ENCODE results near the gene SEPTIN1. TPM values are rescaled to one million over a fixed set of nuclear protein-coding genes. Genes with fewer than 3 reads are reported as not detected.
A peak's percentile ranks its signal among the peaks of the same experiment; 100 is the strongest.

Gene SEPTIN1
- total and polyA plus RNA-seq, 2 experiments from 2014 or later: 0.21 to 3.9 TPM

DNA sequence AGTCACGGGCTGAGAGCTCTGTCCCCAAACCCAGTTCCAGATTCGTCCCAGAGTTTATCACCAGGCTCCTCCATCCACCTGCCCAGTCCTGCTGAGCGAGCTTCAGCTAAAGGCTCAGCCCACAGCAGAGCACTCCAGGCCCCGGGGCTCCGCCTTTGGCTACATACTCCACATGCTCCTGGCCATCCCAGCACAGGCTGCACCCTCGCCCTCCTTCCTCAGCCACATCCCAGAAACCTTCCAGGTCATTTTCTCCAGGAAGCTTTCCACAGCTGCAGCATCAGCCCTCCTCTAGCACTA lies 22.5 kb downstream of the SEPTIN1 start:
- Histone ChIP-seq H2AFZ (no peak overlapping the region), H3K4me1 (ENCODE audit: insufficient read depth) (peaks cover 3% of the 10 kb centered on the region; the same call in 1 of the 2 replicates), H3K4me2 (no peak overlapping the region), H3K9me2 (ENCODE audit: insufficient read depth) (no peaks in the 10 kb centered on the region), H3K4me3 (no peak overlapping the region), H3K79me2 (replicated peaks; ENCODE audit: insufficient read depth) (peaks cover 5% of the 10 kb centered on the region), H3K27ac (ENCODE audit: low read depth) (no peak overlapping the region), H3K36me3 (ENCODE audit: insufficient read depth) (no peaks in the 10 kb centered on the region), H3F3A (replicated peaks; ENCODE audit: low read depth) (no peaks in the 10 kb centered on the region), H3K27me3 (ENCODE audit: insufficient read depth) (no peaks in the 10 kb centered on the region), H4K20me1 (replicated peaks; ENCODE audit: insufficient read depth) (peaks cover 4% of the 10 kb centered on the region; the same call in 1 of the 2 replicates)
- Mint-ChIP-seq H3K4me3 (no peak overlapping the region), H3K9me3 (no peaks in the 10 kb centered on the region; the same call in 1 of the 3 replicates), H3K27ac (no peak overlapping the region), H3K4me1 (peaks cover 25% of the 10 kb centered on the region), H3K36me3 (ENCODE audit: low read depth) (peaks cover 29% of the 10 kb centered on the region), H3K27me3 (ENCODE audit: insufficient read depth, low read depth, poor library complexity) (peaks cover 18% of the 10 kb centered on the region)
- no peak for DNase-seq (ENCODE audit: low spot score)
- TF ChIP-seq, protein P1, sequence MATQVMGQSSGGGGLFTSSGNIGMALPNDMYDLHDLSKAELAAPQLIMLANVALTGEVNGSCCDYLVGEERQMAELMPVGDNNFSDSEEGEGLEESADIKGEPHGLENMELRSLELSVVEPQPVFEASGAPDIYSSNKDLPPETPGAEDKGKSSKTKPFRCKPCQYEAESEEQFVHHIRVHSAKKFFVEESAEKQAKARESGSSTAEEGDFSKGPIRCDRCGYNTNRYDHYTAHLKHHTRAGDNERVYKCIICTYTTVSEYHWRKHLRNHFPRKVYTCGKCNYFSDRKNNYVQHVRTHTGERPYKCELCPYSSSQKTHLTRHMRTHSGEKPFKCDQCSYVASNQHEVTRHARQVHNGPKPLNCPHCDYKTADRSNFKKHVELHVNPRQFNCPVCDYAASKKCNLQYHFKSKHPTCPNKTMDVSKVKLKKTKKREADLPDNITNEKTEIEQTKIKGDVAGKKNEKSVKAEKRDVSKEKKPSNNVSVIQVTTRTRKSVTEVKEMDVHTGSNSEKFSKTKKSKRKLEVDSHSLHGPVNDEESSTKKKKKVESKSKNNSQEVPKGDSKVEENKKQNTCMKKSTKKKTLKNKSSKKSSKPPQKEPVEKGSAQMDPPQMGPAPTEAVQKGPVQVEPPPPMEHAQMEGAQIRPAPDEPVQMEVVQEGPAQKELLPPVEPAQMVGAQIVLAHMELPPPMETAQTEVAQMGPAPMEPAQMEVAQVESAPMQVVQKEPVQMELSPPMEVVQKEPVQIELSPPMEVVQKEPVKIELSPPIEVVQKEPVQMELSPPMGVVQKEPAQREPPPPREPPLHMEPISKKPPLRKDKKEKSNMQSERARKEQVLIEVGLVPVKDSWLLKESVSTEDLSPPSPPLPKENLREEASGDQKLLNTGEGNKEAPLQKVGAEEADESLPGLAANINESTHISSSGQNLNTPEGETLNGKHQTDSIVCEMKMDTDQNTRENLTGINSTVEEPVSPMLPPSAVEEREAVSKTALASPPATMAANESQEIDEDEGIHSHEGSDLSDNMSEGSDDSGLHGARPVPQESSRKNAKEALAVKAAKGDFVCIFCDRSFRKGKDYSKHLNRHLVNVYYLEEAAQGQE (IDR thresholded peaks at IDR 0.05; ENCODE audit: unreplicated experiment): no peak
- TF ChIP-seq, protein P2, sequence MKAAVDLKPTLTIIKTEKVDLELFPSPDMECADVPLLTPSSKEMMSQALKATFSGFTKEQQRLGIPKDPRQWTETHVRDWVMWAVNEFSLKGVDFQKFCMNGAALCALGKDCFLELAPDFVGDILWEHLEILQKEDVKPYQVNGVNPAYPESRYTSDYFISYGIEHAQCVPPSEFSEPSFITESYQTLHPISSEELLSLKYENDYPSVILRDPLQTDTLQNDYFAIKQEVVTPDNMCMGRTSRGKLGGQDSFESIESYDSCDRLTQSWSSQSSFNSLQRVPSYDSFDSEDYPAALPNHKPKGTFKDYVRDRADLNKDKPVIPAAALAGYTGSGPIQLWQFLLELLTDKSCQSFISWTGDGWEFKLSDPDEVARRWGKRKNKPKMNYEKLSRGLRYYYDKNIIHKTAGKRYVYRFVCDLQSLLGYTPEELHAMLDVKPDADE (IDR thresholded peaks at IDR 0.05): no peak
- no peak for ATAC-seq

DNA sequence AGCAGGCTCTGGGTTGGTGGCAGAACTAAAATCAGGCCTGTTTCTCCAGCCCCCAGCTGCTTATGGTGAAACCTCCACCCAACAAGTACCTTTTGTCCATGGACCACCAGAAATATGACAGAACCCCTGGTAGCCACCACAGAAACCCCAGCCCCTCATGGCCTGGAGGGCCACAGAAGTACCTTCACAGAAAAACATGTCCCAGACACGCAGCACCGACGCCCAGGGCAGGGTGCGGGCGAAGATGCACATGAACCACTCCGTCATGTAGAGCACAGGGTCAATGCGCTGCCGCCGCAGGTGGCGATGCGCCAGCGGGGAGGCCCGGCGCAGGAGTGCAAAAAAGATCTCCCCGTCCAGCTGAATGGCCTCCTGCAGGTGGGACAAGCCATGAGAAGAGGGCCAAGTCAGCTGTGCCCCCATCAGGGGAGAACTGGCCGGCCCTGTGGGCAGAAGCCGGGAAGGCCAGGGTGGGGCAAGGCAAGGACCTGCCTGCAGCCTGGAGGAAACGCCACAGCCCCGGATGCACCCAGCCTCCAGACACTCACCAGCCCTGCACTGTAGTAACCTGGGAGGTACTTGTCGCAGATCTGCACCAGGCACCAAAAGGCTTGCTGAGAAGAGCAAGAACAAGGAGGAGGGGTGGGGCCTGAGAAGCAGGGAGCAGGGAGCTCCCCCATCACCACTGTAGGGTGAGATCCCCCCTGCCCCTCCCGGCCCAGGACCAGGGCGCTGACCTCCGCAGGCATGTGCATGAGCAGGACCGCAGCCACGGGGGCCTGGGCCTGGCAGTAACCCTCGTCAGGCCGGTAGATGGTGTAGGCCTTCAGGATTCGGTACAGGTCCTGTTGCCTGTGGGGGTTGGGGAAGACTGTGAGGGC lies 23.1 kb downstream of the SEPTIN1 start:
- no peak overlapping the region for H3K27ac Mint-ChIP-seq
- H3K36me3 Mint-ChIP-seq (ENCODE audit: low read depth): peaks cover 34% of the 10 kb centered on the region
- no peaks in the 10 kb centered on the region for H3K9me2 ChIP-seq (ENCODE audit: insufficient read depth)
- no peak overlapping the region for H3K27ac ChIP-seq (ENCODE audit: low read depth)
- H3K4me1 ChIP-seq (ENCODE audit: insufficient read depth): peaks cover 3% of the 10 kb centered on the region; the same call in 1 of the 2 replicates
- H3K4me3 Mint-ChIP-seq: no peak overlapping the region
- TF ChIP-seq, protein P3, sequence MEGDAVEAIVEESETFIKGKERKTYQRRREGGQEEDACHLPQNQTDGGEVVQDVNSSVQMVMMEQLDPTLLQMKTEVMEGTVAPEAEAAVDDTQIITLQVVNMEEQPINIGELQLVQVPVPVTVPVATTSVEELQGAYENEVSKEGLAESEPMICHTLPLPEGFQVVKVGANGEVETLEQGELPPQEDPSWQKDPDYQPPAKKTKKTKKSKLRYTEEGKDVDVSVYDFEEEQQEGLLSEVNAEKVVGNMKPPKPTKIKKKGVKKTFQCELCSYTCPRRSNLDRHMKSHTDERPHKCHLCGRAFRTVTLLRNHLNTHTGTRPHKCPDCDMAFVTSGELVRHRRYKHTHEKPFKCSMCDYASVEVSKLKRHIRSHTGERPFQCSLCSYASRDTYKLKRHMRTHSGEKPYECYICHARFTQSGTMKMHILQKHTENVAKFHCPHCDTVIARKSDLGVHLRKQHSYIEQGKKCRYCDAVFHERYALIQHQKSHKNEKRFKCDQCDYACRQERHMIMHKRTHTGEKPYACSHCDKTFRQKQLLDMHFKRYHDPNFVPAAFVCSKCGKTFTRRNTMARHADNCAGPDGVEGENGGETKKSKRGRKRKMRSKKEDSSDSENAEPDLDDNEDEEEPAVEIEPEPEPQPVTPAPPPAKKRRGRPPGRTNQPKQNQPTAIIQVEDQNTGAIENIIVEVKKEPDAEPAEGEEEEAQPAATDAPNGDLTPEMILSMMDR (conservative IDR thresholded peaks at IDR 0.05; ENCODE audit: low read depth in 2 of 2): peak in 1 of 2 experiments; percentile 51; a peak in 2 of 4 replicates
- TF ChIP-seq STAT1 (IDR thresholded peaks at IDR 0.05; ENCODE audit: unreplicated experiment) (no peak), POLR2AphosphoS5 (IDR thresholded peaks at IDR 0.05; ENCODE audit: low read depth) (no peak)
- DNase-seq (ENCODE audit: low spot score) (peak; percentile 57), ATAC-seq (no peak; the same call in 2 of the 3 replicates)
- no peaks in the 10 kb centered on the region for H3K27me3 ChIP-seq (ENCODE audit: insufficient read depth)
- H3K79me2 ChIP-seq (replicated peaks; ENCODE audit: insufficient read depth): peaks cover 11% of the 10 kb centered on the region
- peaks cover 23% of the 10 kb centered on the region for H3K27me3 Mint-ChIP-seq (ENCODE audit: insufficient read depth, low read depth, poor library complexity)
- no peaks in the 10 kb centered on the region for H3K36me3 ChIP-seq (ENCODE audit: insufficient read depth)
- no peak overlapping the region for H3K4me2 ChIP-seq
- H2AFZ ChIP-seq: no peak overlapping the region
- peaks cover 4% of the 10 kb centered on the region; the same call in 2 of the 3 replicates for H3K9me3 Mint-ChIP-seq
- H3F3A ChIP-seq (replicated peaks; ENCODE audit: low read depth): 0 out of 2 replicates have a peak, but pooled peaks cover 3% of the 10 kb centered on the region
- H3K4me1 Mint-ChIP-seq: peaks cover 29% of the 10 kb centered on the region
- no peak overlapping the region for H3K4me3 ChIP-seq
- H4K20me1 ChIP-seq (replicated peaks; ENCODE audit: insufficient read depth): peaks cover 4% of the 10 kb centered on the region; the same call in 1 of the 2 replicates
